T-helper 17 cell (primary cell): Measurements from ENCODE around the gene AIG1. TPM values are rescaled to one million over a fixed set of nuclear protein-coding genes. Genes with fewer than 3 reads are reported as not detected.
"Not testable (repeated sequence)": the region's sequence is repeated elsewhere in the genome, so short reads cannot be mapped to it uniquely, and the experiment has no call there.

Experiments
- ATAC-seq: fragments of 150-1000 bp; cut with Tn5 transposase; 2 replicates; pipeline ENCODE4 v1.10.0; 2021; ENCODE audit warnings: mild to moderate bottlenecking, moderate library complexity
- DNase-seq, 3 donors: peaks; one replicate each; pipeline versions ENCODE4 v3.0.0 to v3.0.0-alpha.2; 2020 to 2021
- H3K9me3 ChIP-seq: one replicate; pipeline ENCODE4 v1.7.0; 2013; ENCODE audit warnings: low read length, mild to moderate bottlenecking; ENCODE audit not compliant: control insufficient read depth, poor library complexity, severe bottlenecking
- H3K27ac Mint-ChIP-seq: one replicate; pipeline ENCODE4 v1.8.0; 2022; ENCODE audit warnings: mild to moderate bottlenecking, moderate library complexity, mixed read lengths
- H3K27me3 Mint-ChIP-seq: one replicate; pipeline ENCODE4 v1.8.0; 2022; ENCODE audit warnings: mixed read lengths
- H3K36me3 Mint-ChIP-seq: one replicate; pipeline ENCODE4 v1.8.0; 2022; ENCODE audit warnings: low read depth, mixed read lengths
- H3K4me1 Mint-ChIP-seq: one replicate; pipeline ENCODE4 v1.8.0; 2022; ENCODE audit warnings: mild to moderate bottlenecking, mixed read lengths
- H3K4me3 Mint-ChIP-seq: one replicate; pipeline ENCODE4 v1.8.0; 2022; ENCODE audit warnings: mild to moderate bottlenecking, moderate library complexity, mixed read lengths
- total RNA-seq, 4 donors: library from RNA in 2 of 4; stranded (reverse) in 2 of 4; gene quantifications; one replicate each; pipeline ENCODE4 v1.2.3 and lab custom pipeline; 2022 to 2026

Gene AIG1
- total RNA-seq, 2 donors from 2014 or later: 7.9 to 16.5 TPM

DNA sequence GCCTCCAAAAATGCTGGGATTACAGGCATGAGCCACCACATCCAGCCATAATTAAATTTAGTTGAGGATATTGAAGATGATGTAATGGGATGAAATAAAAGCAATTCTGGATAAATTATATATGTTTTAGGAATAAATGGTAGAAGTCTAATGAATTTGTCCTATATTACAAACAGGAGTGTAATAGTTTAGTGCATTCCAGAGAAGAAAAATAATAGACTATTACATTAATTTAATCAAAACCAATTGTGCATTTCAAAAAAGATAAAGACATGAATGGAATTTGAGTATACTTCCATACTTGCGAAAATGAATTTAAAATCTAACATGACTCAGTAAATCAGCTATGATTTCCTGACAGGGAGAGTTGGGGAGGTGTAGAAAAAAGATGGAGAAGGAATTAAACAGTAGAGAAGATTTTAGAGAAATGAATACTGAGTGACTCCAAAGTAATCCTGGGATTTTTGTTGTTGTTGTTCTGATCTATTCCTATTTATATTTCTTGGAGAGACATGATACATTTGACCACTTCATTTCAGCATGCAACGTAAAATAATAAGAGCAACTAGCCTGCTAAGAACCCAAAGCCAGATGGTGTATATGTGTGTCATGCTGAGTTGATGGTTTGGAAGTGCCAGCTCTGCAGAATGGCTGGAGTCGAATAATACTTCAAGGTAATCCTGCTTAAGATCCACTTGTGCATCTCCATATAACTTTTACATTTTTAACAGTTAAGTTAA lies 67.4 kb downstream of the AIG1 start:
- H3K36me3 Mint-ChIP-seq: peaks cover 2% of the 10 kb centered on the region
- no peak for ATAC-seq

DNA sequence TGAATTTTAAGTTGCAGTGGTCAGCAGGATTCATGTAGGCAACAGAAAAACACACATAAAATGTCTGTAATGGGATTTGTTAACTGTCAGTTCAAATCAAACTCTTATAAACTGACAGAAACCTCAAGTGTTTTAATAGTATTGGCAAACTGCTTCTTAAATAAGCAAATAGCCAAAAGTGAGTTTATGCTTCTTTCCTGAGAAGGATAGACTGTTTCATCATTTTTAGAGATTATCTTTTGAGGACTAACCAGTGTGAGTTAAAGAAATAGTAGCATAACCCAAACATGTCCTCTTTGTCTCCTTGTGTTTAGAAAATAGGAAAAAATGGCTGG lies 68.0 kb downstream of the AIG1 start:
- H3K36me3 Mint-ChIP-seq: peaks cover 2% of the 10 kb centered on the region
- ATAC-seq (no peak), DNase-seq (no peak)
- no peak overlapping the region for H3K4me3 Mint-ChIP-seq
- no peaks in the 10 kb centered on the region for H3K4me1 Mint-ChIP-seq
- no peak overlapping the region for H3K27ac Mint-ChIP-seq
- no peaks in the 10 kb centered on the region for H3K9me3 ChIP-seq
- H3K27me3 Mint-ChIP-seq: no peaks in the 10 kb centered on the region

More for the DNA sequence above, 67.4 kb downstream of the AIG1 start:
- Mint-ChIP-seq H3K4me1 (no peaks in the 10 kb centered on the region), H3K4me3 (no peak overlapping the region), H3K27me3 (no peaks in the 10 kb centered on the region), H3K27ac (no peak overlapping the region)
- DNase-seq: no peak
- no peaks in the 10 kb centered on the region for H3K9me3 ChIP-seq

DNA sequence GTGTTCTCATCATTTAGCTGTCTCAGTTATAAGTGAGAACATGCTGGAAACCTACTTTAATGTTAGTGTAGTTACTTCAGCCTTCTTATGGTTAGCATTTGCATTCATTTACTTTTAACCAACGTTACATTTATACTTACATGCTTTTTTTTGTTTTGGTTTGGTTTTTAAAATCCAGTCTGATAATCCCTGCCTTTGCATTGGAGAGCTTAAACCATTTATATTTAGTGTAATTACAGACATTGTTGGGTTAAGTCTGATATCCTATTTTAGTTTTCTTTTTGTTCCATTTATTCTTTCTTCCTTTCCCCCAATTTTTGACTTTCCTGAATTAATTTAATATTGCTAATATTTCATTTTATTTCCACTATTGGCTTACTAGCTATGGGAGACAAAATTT lies 70.2 kb downstream of the AIG1 start:
- Mint-ChIP-seq H3K27me3 (no peaks in the 10 kb centered on the region), H3K36me3 (peaks cover 2% of the 10 kb centered on the region), H3K4me3 (no peak overlapping the region), H3K27ac (no peak overlapping the region), H3K4me1 (peaks cover 3% of the 10 kb centered on the region)
- no peaks in the 10 kb centered on the region for H3K9me3 ChIP-seq
- ATAC-seq: no peak
- no peak for DNase-seq

DNA sequence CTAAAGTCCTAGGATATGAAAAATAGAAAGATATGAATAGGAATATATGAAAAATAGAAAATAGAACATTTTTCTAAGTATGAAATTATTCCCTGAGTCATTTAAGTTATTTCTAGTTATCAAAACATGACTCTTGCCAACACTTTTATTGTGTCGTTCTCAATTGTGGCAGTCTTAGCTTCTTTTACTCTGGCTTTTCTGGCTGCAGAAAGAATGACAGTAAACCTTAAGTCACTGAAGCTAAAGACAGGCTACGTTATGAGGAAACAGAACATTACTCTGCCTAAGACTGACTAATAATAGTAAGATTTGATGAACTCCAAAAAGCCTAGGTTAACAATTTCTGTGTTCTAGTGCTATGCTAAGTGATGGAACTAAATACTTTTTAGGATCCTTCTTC lies 74.6 kb downstream of the AIG1 start:
- ATAC-seq (no peak), DNase-seq (no peak)
- H3K36me3 Mint-ChIP-seq: no peaks in the 10 kb centered on the region
- no peaks in the 10 kb centered on the region for H3K9me3 ChIP-seq
- H3K4me1 Mint-ChIP-seq: peaks cover 8% of the 10 kb centered on the region
- no peaks in the 10 kb centered on the region for H3K27me3 Mint-ChIP-seq
- no peak overlapping the region for H3K4me3 Mint-ChIP-seq
- no peak overlapping the region for H3K27ac Mint-ChIP-seq

DNA sequence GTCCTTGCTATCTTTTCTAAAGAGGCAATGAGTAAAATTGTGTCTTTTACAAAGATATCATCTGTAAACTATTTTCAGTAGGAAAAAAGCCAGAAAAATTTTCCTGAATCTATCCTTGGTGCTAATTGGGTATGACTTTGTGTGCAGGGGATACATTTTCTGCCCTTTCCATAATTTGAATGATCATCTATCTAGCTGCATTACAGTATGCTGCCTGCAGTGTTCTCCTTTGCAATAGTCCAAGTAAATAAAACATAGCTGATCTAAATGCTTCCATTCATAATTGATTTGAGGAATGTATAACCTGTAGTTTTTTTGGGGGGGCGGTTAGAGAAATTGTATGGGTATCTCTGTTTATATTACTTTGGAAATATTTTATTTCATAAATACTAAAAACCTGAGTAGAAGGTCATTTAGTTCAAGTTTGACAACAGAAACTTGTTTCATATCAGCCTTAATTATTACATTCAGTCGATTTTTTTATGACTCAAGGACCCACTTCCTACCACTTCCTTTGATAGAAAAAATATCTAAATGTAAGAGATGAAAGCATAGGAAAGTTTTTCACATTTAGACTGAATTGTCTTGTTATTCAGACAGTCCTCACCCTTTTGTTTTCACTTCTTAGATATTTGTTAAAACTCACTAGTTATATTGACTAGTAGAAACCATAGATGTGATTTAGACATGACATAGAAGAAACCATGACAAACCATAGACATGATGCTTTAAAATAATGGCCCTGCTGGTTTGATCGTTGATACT lies 75.3 kb downstream of the AIG1 start:
- no peak overlapping the region for H3K27ac Mint-ChIP-seq
- H3K36me3 Mint-ChIP-seq: no peaks in the 10 kb centered on the region
- DNase-seq (no peak), ATAC-seq (no peak)
- H3K9me3 ChIP-seq: peaks cover 3% of the 10 kb centered on the region
- peaks cover 8% of the 10 kb centered on the region for H3K4me1 Mint-ChIP-seq
- H3K27me3 Mint-ChIP-seq: no peaks in the 10 kb centered on the region
- no peak overlapping the region for H3K4me3 Mint-ChIP-seq

DNA sequence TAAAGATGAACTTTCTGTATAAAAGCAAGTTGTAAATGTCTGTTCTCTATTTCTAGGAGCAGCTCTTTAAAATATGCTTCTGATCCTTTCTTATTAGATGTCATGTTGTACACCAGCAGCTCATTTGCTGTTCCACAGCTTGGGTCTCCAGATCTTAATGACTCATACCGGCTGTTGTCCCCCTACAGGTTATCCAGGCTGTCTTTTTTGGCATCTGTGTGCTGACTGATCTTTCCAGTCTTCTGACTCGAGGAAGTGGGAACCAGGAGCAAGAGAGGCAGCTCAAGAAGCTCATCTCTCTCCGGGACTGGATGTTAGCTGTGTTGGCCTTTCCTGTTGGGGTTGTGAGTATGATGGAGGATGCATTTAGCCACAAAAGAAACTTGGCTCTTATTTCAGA lies 76.0 kb downstream of the AIG1 start:
- Mint-ChIP-seq H3K36me3 (no peaks in the 10 kb centered on the region), H3K27ac (no peak overlapping the region), H3K4me3 (no peak overlapping the region), H3K4me1 (peaks cover 8% of the 10 kb centered on the region), H3K27me3 (no peaks in the 10 kb centered on the region)
- ATAC-seq: no peak
- no peak for DNase-seq
- H3K9me3 ChIP-seq: peaks cover 3% of the 10 kb centered on the region

DNA sequence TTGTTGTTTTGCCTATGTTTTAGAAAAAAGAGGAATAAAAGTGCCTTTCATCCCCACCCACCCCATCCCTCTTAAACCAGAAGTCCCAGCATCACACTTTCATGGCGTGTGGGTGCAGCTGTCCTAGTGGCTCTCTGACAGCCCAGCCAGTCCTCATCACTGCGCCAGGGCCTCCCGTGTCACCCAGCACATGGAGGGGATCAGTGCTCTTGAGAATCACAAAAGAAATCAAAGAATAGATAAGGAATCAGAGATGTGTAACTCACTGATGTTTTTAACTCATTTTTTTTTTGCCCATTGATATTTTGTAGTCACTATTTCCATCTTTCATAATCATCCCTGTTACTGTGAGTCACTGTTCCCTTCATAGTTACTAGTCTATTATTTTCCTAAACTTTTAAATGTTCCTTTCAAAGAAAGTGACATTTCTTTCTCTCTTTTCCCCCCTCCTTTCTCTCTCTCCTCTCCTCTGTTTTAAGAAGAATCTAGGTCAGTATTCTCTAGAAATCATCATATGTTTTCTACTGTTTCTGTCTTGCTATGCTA lies 78.6 kb downstream of the AIG1 start:
- DNase-seq: no peak
- Mint-ChIP-seq H3K4me1 (peaks cover 8% of the 10 kb centered on the region), H3K27ac (no peak overlapping the region), H3K27me3 (no peaks in the 10 kb centered on the region), H3K4me3 (no peak overlapping the region), H3K36me3 (no peaks in the 10 kb centered on the region)
- H3K9me3 ChIP-seq: peaks cover 3% of the 10 kb centered on the region
- no peak for ATAC-seq

DNA sequence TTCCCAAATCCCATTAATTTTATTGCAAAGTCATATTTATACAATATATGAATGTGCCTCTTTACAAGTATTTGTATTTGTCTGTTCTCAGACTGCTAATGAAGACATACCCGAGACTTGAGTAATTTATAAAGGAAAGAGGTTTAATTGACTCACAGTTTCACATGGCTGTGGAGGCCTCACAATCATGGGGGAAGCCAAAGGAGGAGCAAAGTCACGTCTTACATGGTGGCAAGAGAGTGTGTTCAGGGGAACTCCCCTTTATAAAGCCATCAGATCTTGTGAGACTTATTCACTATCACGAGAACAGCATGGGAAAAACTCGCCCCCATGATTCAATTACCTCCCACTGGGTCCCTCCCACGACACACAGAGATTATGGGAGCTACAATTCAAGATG lies 79.2 kb downstream of the AIG1 start:
- not testable (repeated sequence) for DNase-seq, H3K4me3 Mint-ChIP-seq, H3K27me3 Mint-ChIP-seq, H3K9me3 ChIP-seq, H3K27ac Mint-ChIP-seq, H3K36me3 Mint-ChIP-seq, ATAC-seq, H3K4me1 Mint-ChIP-seq

DNA sequence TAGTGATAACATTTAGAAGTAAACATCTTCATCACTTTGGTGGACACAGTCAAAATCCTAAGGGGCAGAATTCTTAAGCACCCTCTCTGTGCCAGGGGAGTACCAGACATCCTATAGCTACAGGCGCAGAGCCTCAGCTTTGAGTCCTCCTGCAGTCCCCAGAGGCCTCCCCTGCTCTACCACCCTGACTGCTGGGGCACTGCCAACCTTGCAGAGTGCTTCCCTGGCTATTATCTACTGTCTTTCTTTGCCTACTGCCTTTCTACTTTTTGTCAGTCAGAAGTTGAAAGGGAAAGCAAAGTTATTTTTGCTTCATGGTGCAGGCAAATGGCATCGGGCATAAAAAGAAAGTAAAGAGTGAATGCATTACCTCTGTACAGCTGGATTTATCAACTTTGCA lies 80.1 kb downstream of the AIG1 start:
- DNase-seq: no peak
- Mint-ChIP-seq H3K4me3 (no peak overlapping the region), H3K27ac (no peak overlapping the region), H3K4me1 (peaks cover 7% of the 10 kb centered on the region), H3K27me3 (no peaks in the 10 kb centered on the region), H3K36me3 (no peaks in the 10 kb centered on the region)
- peaks cover 3% of the 10 kb centered on the region for H3K9me3 ChIP-seq
- no peak for ATAC-seq

DNA sequence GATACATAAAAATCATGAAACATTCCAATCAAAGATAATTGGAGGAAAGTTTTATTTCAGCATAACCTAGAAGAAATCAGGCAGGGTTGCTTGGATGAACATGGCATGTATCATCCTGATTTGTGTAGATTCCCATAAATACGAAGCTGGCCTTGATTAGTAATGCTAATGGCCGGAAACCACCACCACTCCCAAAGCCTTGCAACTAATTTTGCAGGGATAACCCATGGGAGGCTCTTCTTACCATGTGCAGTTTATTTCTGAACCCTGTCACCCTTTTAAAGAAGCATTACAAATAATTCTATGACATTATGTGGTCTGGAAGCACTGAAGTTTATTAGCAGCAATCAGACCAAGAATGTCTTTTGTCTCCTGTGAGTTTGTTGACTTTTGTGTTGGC lies 80.8 kb downstream of the AIG1 start:
- no peak overlapping the region for H3K27ac Mint-ChIP-seq
- H3K4me1 Mint-ChIP-seq: peaks cover 4% of the 10 kb centered on the region
- H3K9me3 ChIP-seq: peaks cover 3% of the 10 kb centered on the region
- H3K4me3 Mint-ChIP-seq: no peak overlapping the region
- DNase-seq (no peak), ATAC-seq (no peak)
- no peaks in the 10 kb centered on the region for H3K36me3 Mint-ChIP-seq
- H3K27me3 Mint-ChIP-seq: no peaks in the 10 kb centered on the region

DNA sequence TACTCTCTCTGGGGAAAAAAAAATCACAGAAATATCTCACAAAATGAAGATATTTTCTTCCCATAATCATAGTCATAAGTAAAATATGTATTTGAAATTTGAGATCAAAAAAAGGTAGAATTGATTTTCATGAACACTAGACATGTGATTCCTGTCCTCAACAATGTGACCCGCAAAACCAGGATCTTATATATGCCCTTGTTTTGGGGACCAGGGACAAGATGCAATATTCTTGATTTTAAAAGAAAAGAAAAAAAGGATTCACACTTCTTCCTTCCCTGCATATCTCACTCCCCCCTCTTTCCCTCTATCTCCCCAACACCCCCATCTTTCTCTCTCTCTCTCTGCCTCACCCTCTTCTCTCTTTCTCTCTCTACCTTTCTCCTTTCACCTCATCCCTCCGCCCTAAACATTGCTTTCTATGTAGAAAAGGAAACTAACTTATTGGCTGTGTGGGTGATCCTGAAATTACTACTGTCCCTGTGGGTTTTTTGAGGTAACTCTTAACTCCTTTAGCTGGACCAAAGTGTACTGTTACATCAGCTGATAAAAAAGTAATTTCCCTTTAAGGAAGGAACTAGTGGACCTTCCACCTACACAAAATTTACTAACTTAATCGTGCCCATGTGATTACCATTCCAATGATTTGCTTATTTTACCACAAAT lies 85.6 kb downstream of the AIG1 start:
- Mint-ChIP-seq H3K4me3 (no peak overlapping the region), H3K27ac (no peak overlapping the region), H3K4me1 (peaks cover 3% of the 10 kb centered on the region), H3K27me3 (no peaks in the 10 kb centered on the region), H3K36me3 (peaks cover 3% of the 10 kb centered on the region)
- ATAC-seq (no peak), DNase-seq (no peak)
- H3K9me3 ChIP-seq: no peaks in the 10 kb centered on the region

DNA sequence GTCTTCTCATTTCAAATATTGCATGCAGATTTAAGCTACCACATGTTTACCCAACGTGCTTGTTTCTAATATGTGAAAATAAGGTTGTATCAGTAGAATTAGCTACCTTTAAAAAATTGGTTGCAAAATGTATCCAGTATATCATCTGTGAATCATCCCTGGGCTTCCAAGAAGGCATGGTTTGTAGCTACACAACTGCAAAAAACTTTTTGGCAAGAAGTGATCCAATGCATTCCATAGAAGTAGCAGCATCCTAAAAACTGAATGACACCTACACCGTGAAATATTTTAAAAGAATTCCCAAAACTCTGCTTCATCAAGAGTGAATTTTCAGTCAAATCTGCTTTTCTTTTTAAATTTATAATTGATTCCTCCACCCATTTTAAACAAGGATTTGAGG lies 89.1 kb downstream of the AIG1 start:
- DNase-seq (no peak), ATAC-seq (no peak)
- H3K4me1 Mint-ChIP-seq: peaks cover 3% of the 10 kb centered on the region
- H3K9me3 ChIP-seq: no peaks in the 10 kb centered on the region
- H3K4me3 Mint-ChIP-seq: no peak overlapping the region
- no peak overlapping the region for H3K27ac Mint-ChIP-seq
- H3K36me3 Mint-ChIP-seq: peaks cover 3% of the 10 kb centered on the region
- no peaks in the 10 kb centered on the region for H3K27me3 Mint-ChIP-seq

DNA sequence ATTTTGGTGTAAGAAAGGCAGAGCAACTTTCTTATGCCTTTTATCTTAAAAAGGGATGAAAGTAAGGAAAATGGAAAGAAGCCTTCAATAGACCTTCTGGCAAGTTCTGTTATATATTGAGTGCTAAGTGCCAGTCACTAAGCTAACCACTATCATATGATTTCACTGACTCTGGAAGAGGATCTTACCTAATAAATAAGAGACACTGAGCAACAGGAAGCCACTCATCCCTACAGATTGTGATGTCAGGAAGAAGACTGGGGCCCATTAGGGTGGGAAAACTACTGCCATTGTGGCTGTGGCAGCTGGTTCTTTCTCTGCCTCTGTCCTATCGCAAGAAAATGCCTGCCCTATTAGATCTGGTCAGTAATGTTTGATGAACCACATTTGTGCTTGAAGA lies 89.6 kb downstream of the AIG1 start:
- H3K36me3 Mint-ChIP-seq: peaks cover 3% of the 10 kb centered on the region
- ATAC-seq: no peak
- H3K4me1 Mint-ChIP-seq: peaks cover 3% of the 10 kb centered on the region
- H3K4me3 Mint-ChIP-seq: no peak overlapping the region
- H3K9me3 ChIP-seq: no peaks in the 10 kb centered on the region
- no peak for DNase-seq
- no peak overlapping the region for H3K27ac Mint-ChIP-seq
- H3K27me3 Mint-ChIP-seq: no peaks in the 10 kb centered on the region
